GM19035 (cell line): Measurements from ENCODE around the gene INTS4.
"Not testable (repeated sequence)": the region's sequence is repeated elsewhere in the genome, so short reads cannot be mapped to it uniquely, and the experiment has no call there.

ENCODE experiments used
- ATAC-seq: cut with Tn5 transposase; IDR thresholded peaks from one replicate; pipeline ENCODE4 v1.9.1; 2021; ENCODE audit not compliant: unreplicated experiment

Gene INTS4, protein sequence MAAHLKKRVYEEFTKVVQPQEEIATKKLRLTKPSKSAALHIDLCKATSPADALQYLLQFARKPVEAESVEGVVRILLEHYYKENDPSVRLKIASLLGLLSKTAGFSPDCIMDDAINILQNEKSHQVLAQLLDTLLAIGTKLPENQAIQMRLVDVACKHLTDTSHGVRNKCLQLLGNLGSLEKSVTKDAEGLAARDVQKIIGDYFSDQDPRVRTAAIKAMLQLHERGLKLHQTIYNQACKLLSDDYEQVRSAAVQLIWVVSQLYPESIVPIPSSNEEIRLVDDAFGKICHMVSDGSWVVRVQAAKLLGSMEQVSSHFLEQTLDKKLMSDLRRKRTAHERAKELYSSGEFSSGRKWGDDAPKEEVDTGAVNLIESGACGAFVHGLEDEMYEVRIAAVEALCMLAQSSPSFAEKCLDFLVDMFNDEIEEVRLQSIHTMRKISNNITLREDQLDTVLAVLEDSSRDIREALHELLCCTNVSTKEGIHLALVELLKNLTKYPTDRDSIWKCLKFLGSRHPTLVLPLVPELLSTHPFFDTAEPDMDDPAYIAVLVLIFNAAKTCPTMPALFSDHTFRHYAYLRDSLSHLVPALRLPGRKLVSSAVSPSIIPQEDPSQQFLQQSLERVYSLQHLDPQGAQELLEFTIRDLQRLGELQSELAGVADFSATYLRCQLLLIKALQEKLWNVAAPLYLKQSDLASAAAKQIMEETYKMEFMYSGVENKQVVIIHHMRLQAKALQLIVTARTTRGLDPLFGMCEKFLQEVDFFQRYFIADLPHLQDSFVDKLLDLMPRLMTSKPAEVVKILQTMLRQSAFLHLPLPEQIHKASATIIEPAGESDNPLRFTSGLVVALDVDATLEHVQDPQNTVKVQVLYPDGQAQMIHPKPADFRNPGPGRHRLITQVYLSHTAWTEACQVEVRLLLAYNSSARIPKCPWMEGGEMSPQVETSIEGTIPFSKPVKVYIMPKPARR

DNA sequence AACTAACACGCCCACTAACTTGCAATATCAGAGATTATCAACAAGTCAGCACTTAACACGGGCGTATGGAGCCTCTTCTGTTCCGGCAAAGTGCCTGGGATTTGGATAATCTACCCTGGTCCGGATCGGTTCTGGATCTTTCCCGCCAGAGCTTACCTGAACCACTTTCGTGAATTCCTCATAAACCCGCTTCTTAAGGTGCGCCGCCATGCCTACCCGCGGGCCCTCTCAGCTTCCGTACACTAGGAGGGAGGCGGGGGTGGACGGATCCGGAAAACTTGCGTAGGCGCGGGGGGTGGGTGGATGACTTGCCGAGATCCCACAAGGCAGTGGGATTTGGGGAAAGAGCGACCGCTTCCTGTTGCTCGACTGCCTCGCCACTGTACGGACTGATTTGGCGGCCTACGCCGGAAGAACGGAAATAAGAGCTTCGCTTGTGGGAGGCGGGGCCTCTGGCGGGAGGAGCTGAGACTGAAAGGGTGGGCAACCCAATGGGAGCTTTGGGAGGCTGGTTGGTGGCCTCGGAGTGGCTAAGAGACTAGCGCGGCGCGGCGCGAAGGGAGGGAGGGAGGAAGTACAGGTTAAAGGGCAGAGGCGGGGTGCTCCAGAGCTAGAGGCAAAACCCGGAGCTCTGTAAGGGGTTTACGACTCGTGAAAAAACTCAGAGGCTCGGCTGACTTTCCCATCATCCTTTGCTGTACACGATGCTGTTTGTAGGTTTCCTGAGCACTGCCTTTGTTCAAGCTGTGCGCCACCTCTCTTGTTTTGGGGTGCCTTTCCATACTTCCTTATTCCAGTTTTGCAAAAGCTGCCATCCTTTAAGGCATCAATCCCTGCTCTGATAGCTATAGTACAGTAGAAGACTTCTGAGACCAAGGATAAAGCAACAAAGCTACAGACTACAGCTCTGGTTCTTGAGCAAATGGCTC lies at the start of gene INTS4:
TSS of gene INTS4 (minus strand) at position 235 of the 929 bp plus-strand sequence. CDS start at position 210, 25 bp downstream.
- peak; percentile 98 for ATAC-seq

DNA sequence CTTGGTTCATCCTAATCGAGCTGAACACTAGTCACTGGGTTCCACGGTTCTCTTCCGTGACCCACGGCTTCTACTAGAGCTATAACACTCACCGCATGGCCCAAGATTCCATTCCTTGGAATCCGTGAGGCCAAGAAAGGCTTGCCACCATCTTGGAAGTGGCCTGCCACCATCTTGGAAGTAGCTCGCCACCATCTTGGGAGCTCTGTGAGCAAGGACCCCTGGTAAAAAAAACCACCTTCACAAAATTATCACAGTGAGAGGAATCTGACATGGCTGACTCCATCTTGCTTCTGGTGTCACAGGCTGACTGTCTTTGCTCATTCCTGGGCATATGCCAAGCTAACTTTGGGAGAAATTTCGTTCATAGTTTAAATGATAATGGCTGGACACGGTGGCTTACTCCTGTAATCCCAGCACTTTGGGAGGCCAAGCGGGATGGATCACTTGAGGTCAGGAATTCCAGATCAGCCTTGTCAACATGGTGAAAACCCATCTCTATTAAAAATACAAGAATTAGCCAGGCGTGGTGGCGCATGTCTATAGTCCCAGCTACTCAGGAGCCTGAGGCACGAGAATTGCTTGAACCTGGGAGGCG lies 47.5 kb upstream of the INTS4 start:
- no peak for ATAC-seq

DNA sequence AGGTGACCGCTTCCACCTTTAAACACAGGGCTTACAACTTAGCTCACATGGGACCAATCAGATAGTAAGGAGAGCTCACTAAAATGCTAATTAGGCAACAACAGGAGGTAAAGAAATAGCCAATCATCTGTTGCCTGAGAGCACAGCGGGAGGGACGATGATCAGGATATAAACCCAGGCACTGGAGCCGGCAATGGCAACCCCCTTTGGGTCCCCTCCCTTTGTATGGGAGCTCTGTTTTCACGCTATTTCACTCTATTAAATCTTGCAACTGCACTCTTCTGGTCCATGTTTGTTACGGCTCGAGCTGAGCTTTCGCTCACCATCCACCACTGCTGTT lies 46.9 kb upstream of the INTS4 start:
- ATAC-seq, result not testable (repeated sequence)

DNA sequence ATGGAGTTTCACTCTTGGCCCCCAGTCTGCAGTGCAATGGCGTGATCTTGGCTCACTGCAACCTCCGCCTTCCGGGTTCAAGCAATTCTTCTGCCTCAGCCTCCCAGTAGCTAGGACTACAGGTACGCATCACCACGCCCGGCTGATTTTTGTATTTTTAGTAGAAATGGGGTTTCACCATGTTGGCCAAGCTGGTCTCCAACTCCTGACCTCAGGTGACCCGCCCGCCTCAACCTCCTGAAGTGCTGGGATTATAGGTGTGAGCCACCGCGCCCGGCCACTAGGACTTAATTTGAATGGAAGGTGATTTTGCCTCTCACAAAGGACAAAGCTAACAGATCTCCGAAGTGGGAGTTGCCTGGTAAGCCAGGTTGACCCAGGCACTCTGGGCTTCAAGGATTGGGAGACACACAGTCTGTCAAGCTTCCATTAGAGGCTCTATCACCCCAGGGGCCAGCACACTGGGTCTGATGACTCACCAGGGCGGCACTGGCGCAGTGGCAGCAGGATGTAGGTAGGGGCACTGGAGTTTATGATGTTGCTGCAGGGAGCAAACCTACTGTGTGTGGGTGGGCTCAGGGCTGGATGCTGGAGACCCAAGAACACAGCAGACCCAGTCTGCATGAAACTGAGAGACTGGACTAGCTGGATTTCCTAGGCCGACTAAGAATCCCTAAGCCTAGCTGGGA lies 46.4 kb upstream of the INTS4 start:
- no peak for ATAC-seq

DNA sequence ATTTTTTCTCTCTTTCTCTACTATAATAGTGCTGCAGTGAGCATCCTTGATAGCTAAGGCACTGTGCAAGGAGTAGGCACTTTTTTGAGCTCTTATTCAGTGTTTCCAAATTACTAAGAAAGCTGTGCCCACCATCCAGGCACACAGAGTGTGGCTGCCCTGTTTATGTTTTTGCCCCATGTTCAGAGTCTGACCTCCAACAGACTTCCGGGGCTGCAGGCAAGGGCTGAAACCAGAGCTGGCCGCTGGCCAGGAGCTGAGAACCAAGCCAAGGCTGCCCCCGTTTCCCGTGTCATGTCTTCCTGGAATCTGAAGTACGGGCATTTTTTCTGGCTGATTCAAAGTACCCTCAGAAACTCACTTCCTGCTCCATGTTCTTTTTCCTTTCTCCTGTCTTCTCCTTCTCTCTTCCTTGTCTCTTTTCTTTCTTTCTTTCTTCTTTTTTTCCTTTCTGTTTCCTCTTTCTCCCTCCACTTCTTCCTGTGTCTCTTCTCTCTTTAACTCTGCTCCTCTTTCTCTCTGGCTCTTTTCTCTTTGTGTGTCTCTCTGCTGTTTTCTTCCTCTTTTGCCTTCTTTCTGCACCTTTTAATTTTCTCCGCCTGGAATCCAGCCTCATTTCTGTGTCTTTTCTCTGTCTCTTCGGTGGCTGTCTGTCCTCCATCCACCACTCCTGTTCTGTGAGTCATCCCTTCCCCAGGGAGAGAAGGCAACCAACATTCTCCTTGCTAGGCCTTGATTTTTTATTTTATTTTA lies 45.6 kb upstream of the INTS4 start:
- ATAC-seq, result no peak

DNA sequence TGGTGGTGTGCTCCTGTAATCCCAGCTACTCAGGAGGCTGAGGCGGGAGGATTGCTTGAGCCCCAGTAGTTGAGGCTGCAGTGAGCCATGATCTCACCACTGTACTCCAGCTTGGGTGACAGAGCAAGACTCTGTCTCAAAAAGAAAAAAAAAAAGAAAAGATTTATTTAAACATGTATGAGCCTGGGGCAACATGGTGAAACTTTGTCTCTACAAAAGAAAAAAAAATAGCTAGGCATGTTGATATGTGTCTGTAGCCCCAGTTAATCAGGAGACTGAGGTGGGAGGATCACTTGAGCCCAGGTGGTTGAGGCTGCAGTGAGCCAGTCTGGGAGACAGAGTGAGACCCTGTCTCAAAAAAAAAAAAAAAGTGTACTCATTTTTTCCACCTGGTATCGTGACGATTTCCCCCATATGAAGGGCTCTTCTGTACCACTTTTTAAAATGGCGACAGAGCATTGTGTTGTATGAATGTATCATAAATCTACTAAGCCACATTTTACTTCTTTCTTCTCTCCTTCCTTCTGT lies 45.0 kb upstream of the INTS4 start:
- ATAC-seq, result no peak

DNA sequence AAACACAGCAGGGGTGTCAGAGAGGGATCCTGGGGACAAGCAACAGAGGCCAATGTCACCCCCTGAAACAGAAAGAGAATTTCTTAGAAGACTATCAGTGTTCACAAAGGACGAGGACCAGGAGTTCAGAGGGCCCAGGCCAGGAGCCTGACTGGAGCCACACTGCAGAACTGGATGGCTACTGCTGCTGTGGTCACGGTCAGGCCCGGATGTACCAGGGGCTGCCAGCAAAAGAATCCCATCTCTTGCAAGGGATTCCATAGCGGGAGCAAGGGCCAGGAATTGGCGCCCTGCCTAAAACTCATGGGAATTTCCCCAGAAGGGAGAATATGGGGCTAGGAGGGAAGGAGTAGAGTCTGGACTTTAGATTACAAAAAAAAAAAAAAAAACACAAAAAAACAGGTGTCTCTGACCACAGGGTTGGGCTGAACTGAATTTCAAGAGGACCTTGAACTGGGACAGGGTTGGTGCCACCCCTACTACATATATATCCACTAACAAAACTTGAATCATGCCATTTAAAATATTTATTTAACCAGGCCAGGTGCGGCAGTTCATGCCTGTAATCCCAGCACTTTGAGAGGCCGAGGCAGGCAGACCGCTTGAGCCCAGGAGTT lies 44.3 kb upstream of the INTS4 start:
- ATAC-seq, result no peak

DNA sequence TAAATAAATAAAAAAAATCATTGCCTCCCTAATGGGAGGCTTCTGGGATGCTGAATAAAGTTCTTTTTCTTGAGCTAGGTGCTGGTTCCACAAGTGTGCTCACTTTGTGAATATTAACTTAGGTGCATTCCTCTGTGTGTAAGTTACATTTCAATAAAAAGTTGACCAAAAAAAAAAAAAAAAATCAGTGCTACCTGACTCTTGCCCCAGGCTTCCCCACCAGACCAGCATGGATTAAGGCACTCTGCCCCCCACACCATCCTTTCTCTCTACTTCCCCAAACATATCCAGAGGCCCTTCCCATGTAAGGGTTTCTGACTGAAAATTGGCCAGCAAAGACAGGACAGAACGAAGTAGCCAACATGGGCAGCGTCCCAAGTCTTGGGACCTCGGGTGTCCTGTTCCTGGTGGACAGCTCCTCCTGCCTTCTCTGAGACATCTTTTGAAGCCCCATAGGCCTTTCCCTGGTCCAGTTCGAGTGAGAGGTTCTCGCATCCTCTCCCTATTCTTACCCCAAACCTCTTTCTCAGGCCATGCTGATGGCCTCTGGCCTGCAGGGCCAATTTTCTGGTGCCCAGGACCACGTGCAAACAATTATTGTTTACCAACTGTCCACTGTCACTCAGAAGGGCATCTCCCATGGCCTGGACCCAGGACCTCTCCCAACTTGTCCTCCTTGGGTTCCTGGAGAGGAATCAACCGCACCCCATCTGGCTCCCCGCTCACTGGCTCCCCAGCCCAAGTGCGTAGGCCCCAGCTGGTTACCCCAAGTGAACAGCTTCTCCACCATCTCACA lies 43.6 kb upstream of the INTS4 start:
- ATAC-seq, result no peak

DNA sequence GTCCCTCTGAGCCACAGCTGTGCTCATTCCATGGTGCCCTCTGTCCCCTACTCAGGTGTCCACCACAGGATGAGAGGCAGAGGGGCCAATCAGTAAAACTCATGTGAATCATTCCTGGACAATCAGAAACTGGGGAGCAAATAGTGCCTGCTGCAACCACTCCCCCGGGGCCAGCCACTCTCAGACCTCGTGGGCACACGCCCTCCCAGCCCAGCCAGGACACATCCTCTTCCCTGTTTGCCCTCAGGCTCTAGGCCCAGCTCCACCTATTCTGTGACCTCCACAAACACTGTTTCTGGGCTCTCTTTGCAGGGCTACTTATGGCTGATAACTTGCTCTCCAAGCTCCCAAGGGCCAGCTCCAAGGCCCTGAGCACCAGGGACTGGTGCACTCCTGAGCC lies 42.6 kb upstream of the INTS4 start:
- no peak for ATAC-seq

DNA sequence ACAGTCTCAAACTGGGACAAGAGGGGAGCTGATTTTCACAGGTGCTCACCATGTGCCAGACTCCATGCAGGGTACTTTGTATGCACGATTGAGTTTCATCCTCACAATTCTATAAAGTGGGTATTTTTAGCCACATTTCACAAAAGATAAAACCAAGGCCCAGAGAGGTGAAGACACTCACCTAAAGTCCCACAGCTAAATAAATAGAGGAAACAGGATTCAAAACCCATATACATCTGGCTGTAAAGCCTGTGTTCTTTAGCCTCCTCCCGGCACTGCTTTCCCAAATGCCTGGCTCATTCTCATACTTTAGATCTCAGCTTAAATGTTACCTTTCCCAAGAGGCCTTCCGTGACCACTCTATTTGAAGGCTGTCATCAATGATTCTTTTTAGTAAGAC lies 41.8 kb upstream of the INTS4 start:
- ATAC-seq, result no peak

DNA sequence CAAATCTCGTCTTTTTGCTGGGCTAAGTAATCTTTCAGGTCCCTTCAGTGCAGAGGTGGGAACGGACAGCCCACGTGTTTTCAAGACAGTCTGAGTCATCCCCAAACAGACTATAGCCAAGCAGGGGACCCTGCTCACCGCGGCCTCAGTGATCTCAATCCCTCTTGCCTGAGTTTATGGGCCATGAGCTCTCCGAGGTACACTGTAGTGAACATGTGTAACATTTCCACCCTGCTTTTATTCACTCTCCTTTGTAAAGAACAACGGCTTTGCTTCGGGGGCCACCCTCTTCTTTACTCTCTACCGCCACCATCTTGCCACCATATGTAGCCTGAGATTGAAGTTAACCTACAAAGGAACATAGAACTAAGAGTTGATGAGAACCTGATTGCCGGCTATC lies 40.2 kb upstream of the INTS4 start:
- ATAC-seq, result no peak

DNA sequence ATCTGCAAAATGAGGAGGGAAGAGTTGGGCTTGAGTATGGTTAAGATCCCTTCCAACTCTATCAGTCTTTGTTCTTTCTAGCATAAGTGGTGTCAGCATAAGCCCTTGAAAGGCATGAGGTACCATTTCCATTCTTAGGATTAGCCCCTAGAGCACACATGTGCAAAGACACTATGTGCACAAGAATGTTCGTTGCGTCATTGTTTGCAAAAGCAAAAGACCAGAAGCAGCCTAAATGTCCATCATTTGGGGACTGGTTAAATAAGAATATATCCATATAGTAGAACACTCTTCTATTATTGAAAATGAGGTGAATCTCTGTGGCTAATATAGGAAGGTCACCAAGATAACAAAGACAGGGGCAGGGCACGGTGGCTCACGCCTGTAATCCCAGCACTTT lies 38.6 kb upstream of the INTS4 start:
- ATAC-seq, result no peak

DNA sequence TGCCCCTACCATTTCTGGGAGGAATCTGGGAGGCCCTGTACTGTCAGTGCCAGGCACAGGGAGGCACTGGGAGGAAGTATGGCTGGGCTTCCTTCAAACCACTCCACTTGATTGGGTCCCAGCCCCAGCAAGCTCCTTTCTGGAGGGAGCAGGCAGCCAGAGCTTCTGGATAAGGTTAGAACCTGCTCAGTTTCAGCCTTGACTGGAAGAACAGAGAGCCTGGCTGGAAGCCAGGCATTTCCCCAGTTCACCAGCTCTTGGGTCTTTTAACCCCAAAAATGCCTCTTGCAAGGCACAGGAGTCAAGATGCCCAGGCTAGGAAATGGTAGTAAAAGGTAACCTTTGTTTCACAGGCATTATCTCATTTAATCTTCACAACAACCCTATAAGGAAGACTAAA lies 37.6 kb upstream of the INTS4 start:
- no peak for ATAC-seq

DNA sequence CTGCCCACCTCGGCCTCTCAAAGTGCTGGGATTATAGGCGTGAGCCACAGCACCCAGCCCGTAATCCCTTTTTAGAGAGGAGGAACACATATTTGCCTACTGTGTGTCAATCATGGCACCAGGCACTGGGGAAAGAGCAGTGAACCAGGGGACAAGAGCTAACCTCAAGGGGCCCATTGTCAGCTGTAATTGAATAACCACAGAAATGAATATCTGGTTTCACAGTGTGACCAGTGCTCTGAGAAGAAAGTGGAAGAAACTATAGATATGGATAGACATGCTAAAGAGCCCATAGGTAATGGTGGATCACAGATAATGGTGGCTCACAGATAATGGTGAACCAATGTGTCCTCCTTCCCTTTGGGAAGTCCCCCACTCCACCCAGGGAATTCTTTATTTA lies 37.2 kb upstream of the INTS4 start:
- ATAC-seq, result no peak

DNA sequence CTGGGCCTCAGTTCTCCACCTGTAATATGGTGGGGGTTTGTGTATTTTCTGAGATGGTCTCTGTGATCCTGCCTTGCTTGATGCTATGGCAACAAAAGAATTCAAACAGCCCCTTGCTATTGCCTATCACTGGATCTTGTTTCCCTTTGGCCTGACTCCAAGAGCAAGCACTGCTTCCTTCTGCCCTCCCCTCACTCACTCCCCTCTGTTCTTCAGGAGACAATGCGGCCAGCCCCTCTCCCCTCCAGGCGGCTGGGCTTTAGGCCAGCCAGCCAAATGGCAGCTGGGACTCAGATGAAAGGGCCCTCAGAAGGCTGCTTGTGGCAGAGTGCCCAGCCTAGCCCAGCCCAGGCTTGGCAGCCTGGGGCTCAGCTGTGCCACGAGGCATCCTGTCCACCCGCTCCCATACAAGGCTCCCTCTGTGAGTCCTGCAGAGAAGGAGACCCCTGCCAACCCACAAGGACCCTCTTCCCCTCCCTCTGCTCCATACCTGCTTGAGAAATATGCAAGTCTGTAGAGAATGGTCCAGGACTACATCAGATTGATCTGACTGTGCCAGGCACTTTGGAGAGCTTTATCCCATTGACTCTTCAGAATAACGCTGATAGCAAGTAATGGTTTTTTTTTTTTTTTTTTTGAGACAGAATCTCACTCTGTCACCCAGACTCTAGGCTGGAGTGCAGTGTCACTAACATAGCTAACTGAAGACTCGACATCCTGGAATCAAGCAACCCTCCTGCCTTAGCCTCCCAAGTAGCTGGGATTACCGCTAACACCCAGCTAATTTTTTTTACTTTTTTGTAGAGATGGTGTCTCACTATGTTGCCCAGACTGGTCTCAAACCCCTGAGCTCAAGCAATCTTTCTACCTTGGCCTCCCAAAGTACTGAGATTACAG lies 36.2 kb upstream of the INTS4 start:
- ATAC-seq, result no peak

DNA sequence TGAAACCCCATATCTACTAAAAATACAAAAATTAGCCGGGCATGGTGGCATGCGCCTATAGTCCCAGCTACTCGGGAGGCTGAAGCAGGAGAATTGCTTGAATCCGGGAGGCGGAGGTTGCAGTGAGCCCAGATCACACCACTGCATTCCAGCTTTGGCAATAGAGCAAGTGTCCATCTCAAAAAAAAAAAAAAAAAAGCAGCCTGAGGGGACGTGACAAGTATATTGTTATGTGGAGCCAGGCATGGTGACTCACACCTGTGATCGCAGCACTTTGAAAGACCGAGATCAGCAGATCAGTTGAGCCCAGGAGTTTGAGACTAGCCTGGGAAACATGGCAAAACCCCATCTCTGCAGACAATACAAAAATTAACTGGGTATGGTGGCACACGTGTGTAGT lies 34.0 kb upstream of the INTS4 start:
- ATAC-seq, result not testable (repeated sequence)

DNA sequence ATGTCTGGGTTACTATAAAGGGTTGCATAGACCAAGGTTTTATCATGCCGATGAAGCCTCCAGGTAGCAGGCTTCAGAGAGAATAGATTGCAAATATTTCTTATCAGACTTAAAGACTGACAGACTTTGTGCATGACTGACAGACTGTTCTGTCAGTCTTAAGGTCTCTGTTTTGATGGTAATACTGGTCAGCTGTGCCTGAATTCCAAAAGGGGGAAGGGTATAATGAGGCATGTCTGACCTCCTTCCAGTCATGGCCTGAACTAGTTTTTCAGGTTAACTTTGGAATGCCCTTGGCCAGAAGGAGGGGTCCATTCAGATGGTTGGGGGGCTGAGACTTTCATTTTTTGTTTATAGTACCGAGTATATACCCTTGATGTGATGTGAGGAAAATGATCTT lies 33.3 kb upstream of the INTS4 start:
- ATAC-seq, result no peak
